HEK293 (cell line): ENCODE data around the gene FTSJ1.

ENCODE experiments used
- CTCF ChIA-PET: fragments of 350-600 bp; formaldehyde crosslinking; extraction: SDS; loops from one replicate; lab custom pipeline; 2021; ENCODE audit warnings: antibody characterized with exemption; lab: Yijun Ruan, JAX
- POLR2A ChIA-PET: fragments of 300-600 bp; formaldehyde crosslinking; extraction: SDS; loops from one replicate; lab custom pipeline; 2020; ENCODE audit warnings: antibody characterized with exemption, inconsistent platforms; lab: Yijun Ruan, JAX
- H3K27ac ChIP-seq: fragments of 200-500 bp; sonication (Bioruptor generic); 2 replicates; pipeline ENCODE4 v1.5.1; 2014; ENCODE audit warnings: low read depth, low read length, control low read depth, inconsistent platforms; ENCODE audit errors: extremely low read depth
- H3K36me3 ChIP-seq, 2 experiments: fragments of 200-500 bp in 1 of 2; sonication (Bioruptor generic) in 1 of 2; 1 replicate in 1 of 2; 2 replicates in 1 of 2; pipeline ENCODE4 v1.5.1; 2014 to 2017; ENCODE audit warnings: inconsistent platforms in 2 of 2, low read length in 2 of 2; ENCODE audit not compliant: control insufficient read depth in 2 of 2, insufficient read depth in 1 of 2
- H3K4me1 ChIP-seq: fragments of 200-500 bp; sonication (Bioruptor generic); 2 replicates; pipeline ENCODE4 v1.5.1; 2014; ENCODE audit warnings: mild to moderate bottlenecking, low read length, inconsistent platforms; ENCODE audit not compliant: control insufficient read depth, insufficient read depth
- H3K4me3 ChIP-seq: 2 replicates; pipeline ENCODE4 v1.5.1; 2011; ENCODE audit warnings: low read depth, mild to moderate bottlenecking, control low read depth, low read length, moderate library complexity
- H3K9me3 ChIP-seq: fragments of 200-500 bp; sonication (Bioruptor generic); 2 replicates; pipeline ENCODE4 v1.5.1; 2014; ENCODE audit warnings: low read depth, low read length, inconsistent platforms; ENCODE audit not compliant: control insufficient read depth, insufficient read depth
- FEZF1 ChIP-seq: fragments of 450-650 bp; formaldehyde crosslinking; IDR thresholded peaks from 2 replicates; pipeline ENCODE4 v1.5.1; 2016; ENCODE audit warnings: missing biosample characterization, missing genetic modification characterization
- GLI2 ChIP-seq: fragments of 450-650 bp; formaldehyde crosslinking; IDR thresholded peaks from 2 replicates; pipeline ENCODE4; 2017; ENCODE audit warnings: missing biosample characterization, missing genetic modification characterization, low read depth, borderline replicate concordance
- KLF10 ChIP-seq: fragments of 450-650 bp; IDR thresholded peaks from 2 replicates; pipeline ENCODE4 v1.5.1; 2018; ENCODE audit warnings: missing biosample characterization, mild to moderate bottlenecking, missing genetic modification characterization
- MZF1 ChIP-seq: fragments of 450-650 bp; formaldehyde crosslinking; IDR thresholded peaks from 2 replicates; pipeline ENCODE4 v1.5.1; 2017; ENCODE audit warnings: missing biosample characterization, missing genetic modification characterization, borderline replicate concordance
- ZBTB11 ChIP-seq: fragments of 450-650 bp; formaldehyde crosslinking; conservative IDR thresholded peaks from 2 replicates; pipeline ENCODE4 v1.5.1; 2016; ENCODE audit warnings: low read depth, missing biosample characterization, missing genetic modification characterization
- ZEB2 ChIP-seq: fragments of 450-650 bp; formaldehyde crosslinking; IDR thresholded peaks from 2 replicates; pipeline ENCODE4 v1.5.1; 2016; ENCODE audit warnings: missing biosample characterization, missing genetic modification characterization
- ZFHX2 ChIP-seq: fragments of 450-650 bp; formaldehyde crosslinking; conservative IDR thresholded peaks from 2 replicates; pipeline ENCODE4 v1.5.1; 2016; ENCODE audit warnings: missing biosample characterization, missing genetic modification characterization
- ZNF112 ChIP-seq: fragments of 450-650 bp; formaldehyde crosslinking; IDR thresholded peaks from 2 replicates; pipeline ENCODE4 v1.5.0; 2017; ENCODE audit warnings: missing biosample characterization, missing genetic modification characterization
- ZNF223 ChIP-seq: fragments of 450-650 bp; formaldehyde crosslinking; IDR thresholded peaks from 2 replicates; pipeline ENCODE4 v1.5.1; 2016; ENCODE audit warnings: missing biosample characterization, missing genetic modification characterization
- ZNF266 ChIP-seq: fragments of 450-650 bp; formaldehyde crosslinking; IDR thresholded peaks from 2 replicates; pipeline ENCODE4 v1.5.1; 2016; ENCODE audit warnings: missing biosample characterization, missing genetic modification characterization, low read depth
- ZNF398 ChIP-seq: fragments of 450-650 bp; formaldehyde crosslinking; IDR thresholded peaks from 2 replicates; pipeline ENCODE4 v1.5.1; 2017; ENCODE audit warnings: missing biosample characterization, missing genetic modification characterization
- ZNF404 ChIP-seq: fragments of 450-650 bp; formaldehyde crosslinking; IDR thresholded peaks from 2 replicates; pipeline ENCODE4 v1.5.1; 2017; ENCODE audit warnings: missing biosample characterization, missing genetic modification characterization
- ZNF416 ChIP-seq: fragments of 450-650 bp; formaldehyde crosslinking; IDR thresholded peaks from 2 replicates; pipeline ENCODE4 v1.5.1; 2016; ENCODE audit warnings: missing biosample characterization, missing genetic modification characterization
- ZNF544 ChIP-seq: fragments of 450-650 bp; formaldehyde crosslinking; IDR thresholded peaks from 2 replicates; pipeline ENCODE4 v1.5.0; 2017; ENCODE audit warnings: missing biosample characterization, missing genetic modification characterization
- ZNF561 ChIP-seq: fragments of 450-650 bp; IDR thresholded peaks from 2 replicates; pipeline ENCODE4 v1.5.1; 2018; ENCODE audit warnings: missing biosample characterization, missing genetic modification characterization, borderline replicate concordance
- ZNF571 ChIP-seq: fragments of 450-650 bp; formaldehyde crosslinking; IDR thresholded peaks from 2 replicates; pipeline ENCODE4 v1.5.0; 2017; ENCODE audit warnings: missing biosample characterization, missing genetic modification characterization
- ZNF623 ChIP-seq: fragments of 450-650 bp; formaldehyde crosslinking; IDR thresholded peaks from 2 replicates; pipeline ENCODE4 v1.5.1; 2016; ENCODE audit warnings: missing biosample characterization, missing genetic modification characterization
- ZNF658 ChIP-seq: fragments of 450-650 bp; formaldehyde crosslinking; IDR thresholded peaks from 2 replicates; pipeline ENCODE4; 2016; ENCODE audit warnings: missing biosample characterization, missing genetic modification characterization
- ZNF664 ChIP-seq: fragments of 450-650 bp; formaldehyde crosslinking; IDR thresholded peaks from 2 replicates; pipeline ENCODE4 v1.5.1; 2016; ENCODE audit warnings: missing biosample characterization, missing genetic modification characterization
- ZNF776 ChIP-seq: fragments of 450-650 bp; formaldehyde crosslinking; IDR thresholded peaks from 2 replicates; pipeline ENCODE4 v1.5.0; 2017; ENCODE audit warnings: missing biosample characterization, missing genetic modification characterization, borderline replicate concordance
- ZSCAN23 ChIP-seq: fragments of 450-650 bp; formaldehyde crosslinking; IDR thresholded peaks from 2 replicates; pipeline ENCODE4 v1.5.1; 2016; ENCODE audit warnings: missing biosample characterization, missing genetic modification characterization
- TF ChIP-seq, protein P1 (sequence below): fragments of 450-650 bp; formaldehyde crosslinking; IDR thresholded peaks from 2 replicates; pipeline ENCODE4 v1.5.1; 2016; ENCODE audit warnings: missing biosample characterization, missing genetic modification characterization, low read depth
- TF ChIP-seq, protein P2 (sequence below): fragments of 450-650 bp; formaldehyde crosslinking; IDR thresholded peaks from 2 replicates; pipeline ENCODE4 v1.5.1; 2017; ENCODE audit warnings: missing biosample characterization, mild to moderate bottlenecking, missing genetic modification characterization, moderate library complexity
- TF ChIP-seq, protein P3 (sequence below): fragments of 450-650 bp; formaldehyde crosslinking; IDR thresholded peaks from 2 replicates; pipeline ENCODE4 v1.5.1; 2016; ENCODE audit warnings: missing biosample characterization, missing genetic modification characterization, low read depth
- TF ChIP-seq, protein P4 (sequence below): fragments of 450-650 bp; formaldehyde crosslinking; IDR thresholded peaks from 2 replicates; pipeline ENCODE4 v1.5.1; 2016; ENCODE audit warnings: missing biosample characterization, missing genetic modification characterization

Gene FTSJ1

DNA sequence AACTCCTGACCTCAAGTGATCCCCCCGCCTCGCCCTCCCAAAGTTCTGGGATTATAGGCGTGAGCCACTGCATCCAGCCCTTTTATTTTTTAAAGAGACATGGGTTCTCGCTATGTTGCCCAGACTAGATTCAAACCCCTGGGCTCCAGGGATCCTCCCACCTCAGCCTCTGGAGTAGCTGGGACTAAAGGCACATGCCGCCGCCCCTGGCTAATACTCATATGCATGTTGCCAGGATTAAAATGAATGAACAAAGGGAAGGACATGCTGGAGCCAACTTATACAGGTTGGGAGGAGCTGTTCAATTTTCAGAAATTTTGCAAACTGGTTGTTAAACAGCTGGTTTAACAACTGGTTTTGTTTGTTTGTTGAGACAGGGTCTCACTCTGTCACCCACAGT lies 1.4 kb upstream of the FTSJ1 start (continued):
- TF ChIP-seq, protein P1, sequence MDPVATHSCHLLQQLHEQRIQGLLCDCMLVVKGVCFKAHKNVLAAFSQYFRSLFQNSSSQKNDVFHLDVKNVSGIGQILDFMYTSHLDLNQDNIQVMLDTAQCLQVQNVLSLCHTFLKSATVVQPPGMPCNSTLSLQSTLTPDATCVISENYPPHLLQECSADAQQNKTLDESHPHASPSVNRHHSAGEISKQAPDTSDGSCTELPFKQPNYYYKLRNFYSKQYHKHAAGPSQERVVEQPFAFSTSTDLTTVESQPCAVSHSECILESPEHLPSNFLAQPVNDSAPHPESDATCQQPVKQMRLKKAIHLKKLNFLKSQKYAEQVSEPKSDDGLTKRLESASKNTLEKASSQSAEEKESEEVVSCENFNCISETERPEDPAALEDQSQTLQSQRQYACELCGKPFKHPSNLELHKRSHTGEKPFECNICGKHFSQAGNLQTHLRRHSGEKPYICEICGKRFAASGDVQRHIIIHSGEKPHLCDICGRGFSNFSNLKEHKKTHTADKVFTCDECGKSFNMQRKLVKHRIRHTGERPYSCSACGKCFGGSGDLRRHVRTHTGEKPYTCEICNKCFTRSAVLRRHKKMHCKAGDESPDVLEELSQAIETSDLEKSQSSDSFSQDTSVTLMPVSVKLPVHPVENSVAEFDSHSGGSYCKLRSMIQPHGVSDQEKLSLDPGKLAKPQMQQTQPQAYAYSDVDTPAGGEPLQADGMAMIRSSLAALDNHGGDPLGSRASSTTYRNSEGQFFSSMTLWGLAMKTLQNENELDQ = no peak
- TF ChIP-seq GLI2 (tag by site-specific recombination) (no peak), ZSCAN23 (tag by site-specific recombination) (no peak), MZF1 (tag by site-specific recombination) (no peak), FEZF1 (no peak), ZFHX2 (tag by site-specific recombination) (no peak), KLF10 (tag by site-specific recombination) (no peak), ZNF544 (tag by site-specific recombination) (no peak)

DNA sequence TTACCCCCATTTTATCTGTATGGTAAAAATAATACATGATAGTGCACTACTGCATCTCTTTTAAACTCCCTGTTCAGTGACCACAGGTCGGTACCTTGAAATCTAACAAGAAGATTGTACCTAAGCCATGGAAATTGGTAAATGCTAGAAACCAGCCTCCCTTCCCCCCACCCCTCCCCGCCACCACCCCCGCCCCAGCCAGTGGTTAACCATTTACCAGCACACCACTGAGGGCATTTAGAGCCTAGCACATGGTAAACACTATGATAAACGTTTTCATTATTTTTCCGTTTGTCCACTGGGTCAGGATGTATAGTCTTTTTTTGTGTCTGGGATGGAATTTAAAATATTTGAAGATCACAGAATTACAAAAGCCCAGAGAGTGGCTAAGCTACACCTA lies 703 bp upstream of the FTSJ1 start:
- POLR2A ChIA-PET = no interaction called here
- H3K4me1 ChIP-seq = 0 out of 2 replicates have a peak, but pooled peaks cover 2% of the 10 kb centered on the region
- H3K4me3 ChIP-seq = peak overlapping the region; percentile 60
- peak overlapping the region; percentile 38; the same call in 1 of the 2 replicates for H3K27ac ChIP-seq
- peaks cover 0 to 21% of the 10 kb centered on the region in 2 experiments; a peak in 2 of 3 replicates for H3K36me3 ChIP-seq
- CTCF ChIA-PET = interaction anchor here (0.6 to 1.1 kb wide), 4 partner anchors 14 to 364 kb away, joined by 3 to 5 read pairs (median 3); no protein-coding TSS in a partner anchor
- H3K9me3 ChIP-seq = no peaks in the 10 kb centered on the region
- no peak for TF ChIP-seq ZNF416 (tag by site-specific recombination)
- TF ChIP-seq ZNF571 (tag by site-specific recombination) = no peak
- no peak for TF ChIP-seq ZNF404
- no peak for TF ChIP-seq ZNF223 (tag by site-specific recombination)
- no peak for TF ChIP-seq ZEB2
- no peak for TF ChIP-seq ZNF112 (tag by site-specific recombination)
- TF ChIP-seq, protein P2, sequence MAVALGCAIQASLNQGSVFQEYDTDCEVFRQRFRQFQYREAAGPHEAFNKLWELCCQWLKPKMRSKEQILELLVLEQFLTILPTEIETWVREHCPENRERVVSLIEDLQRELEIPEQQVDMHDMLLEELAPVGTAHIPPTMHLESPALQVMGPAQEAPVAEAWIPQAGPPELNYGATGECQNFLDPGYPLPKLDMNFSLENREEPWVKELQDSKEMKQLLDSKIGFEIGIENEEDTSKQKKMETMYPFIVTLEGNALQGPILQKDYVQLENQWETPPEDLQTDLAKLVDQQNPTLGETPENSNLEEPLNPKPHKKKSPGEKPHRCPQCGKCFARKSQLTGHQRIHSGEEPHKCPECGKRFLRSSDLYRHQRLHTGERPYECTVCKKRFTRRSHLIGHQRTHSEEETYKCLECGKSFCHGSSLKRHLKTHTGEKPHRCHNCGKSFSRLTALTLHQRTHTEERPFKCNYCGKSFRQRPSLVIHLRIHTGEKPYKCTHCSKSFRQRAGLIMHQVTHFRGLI (tag by site-specific recombination) = no peak
- TF ChIP-seq ZNF664 (tag by site-specific recombination) = no peak
- TF ChIP-seq ZNF623 (tag by site-specific recombination) = no peak
- TF ChIP-seq ZNF266 = no peak
- TF ChIP-seq ZNF776 (tag by site-specific recombination) = no peak
- no peak for TF ChIP-seq ZNF561 (tag by site-specific recombination)
- TF ChIP-seq, protein P3, sequence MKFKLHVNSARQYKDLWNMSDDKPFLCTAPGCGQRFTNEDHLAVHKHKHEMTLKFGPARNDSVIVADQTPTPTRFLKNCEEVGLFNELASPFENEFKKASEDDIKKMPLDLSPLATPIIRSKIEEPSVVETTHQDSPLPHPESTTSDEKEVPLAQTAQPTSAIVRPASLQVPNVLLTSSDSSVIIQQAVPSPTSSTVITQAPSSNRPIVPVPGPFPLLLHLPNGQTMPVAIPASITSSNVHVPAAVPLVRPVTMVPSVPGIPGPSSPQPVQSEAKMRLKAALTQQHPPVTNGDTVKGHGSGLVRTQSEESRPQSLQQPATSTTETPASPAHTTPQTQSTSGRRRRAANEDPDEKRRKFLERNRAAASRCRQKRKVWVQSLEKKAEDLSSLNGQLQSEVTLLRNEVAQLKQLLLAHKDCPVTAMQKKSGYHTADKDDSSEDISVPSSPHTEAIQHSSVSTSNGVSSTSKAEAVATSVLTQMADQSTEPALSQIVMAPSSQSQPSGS (tag by site-specific recombination) = no peak
- no peak for TF ChIP-seq ZBTB11 (tag by site-specific recombination)
- TF ChIP-seq ZNF658 (tag by site-specific recombination) = no peak
- TF ChIP-seq ZNF398 (tag by site-specific recombination) = no peak
- TF ChIP-seq, protein P4, sequence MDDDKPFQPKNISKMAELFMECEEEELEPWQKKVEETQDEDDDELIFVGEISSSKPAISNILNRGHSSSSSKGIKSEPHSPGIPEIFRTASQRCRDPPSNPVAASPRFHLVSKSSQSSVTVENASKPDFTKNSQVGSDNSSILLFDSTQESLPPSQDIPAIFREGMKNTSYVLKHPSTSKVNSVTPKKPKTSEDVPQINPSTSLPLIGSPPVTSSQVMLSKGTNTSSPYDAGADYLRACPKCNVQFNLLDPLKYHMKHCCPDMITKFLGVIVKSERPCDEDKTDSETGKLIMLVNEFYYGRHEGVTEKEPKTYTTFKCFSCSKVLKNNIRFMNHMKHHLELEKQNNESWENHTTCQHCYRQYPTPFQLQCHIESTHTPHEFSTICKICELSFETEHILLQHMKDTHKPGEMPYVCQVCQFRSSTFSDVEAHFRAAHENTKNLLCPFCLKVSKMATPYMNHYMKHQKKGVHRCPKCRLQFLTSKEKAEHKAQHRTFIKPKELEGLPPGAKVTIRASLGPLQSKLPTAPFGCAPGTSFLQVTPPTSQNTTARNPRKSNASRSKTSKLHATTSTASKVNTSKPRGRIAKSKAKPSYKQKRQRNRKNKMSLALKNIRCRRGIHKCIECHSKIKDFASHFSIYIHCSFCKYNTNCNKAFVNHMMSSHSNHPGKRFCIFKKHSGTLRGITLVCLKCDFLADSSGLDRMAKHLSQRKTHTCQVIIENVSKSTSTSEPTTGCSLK (tag by site-specific recombination) = no peak
